Mesothelial cell of epicardium (in vitro differentiated cells): ENCODE data around the gene ATXN7L1. TPM values are rescaled to one million over a fixed set of nuclear protein-coding genes. Genes with fewer than 3 reads are reported as not detected.

ENCODE experiments used
- DNase-seq, 2 experiments: peaks; one replicate each; pipeline ENCODE4 v3.0.0; 2021; ENCODE audit warnings: low spot score in 2 of 2; ENCODE audit not compliant: unreplicated experiment in 2 of 2
- H3K27ac Mint-ChIP-seq: 2 replicates; pipeline ENCODE4 v1.8.0; 2021; ENCODE audit warnings: mixed read lengths
- H3K27me3 Mint-ChIP-seq: 2 replicates; pipeline ENCODE4 v1.8.0; 2021; ENCODE audit warnings: low read depth, mixed read lengths
- H3K36me3 Mint-ChIP-seq: 2 replicates; pipeline ENCODE4 v1.8.0; 2021; ENCODE audit warnings: mixed read lengths
- H3K4me1 Mint-ChIP-seq: 2 replicates; pipeline ENCODE4 v1.8.0; 2021; ENCODE audit warnings: mixed read lengths
- H3K4me3 Mint-ChIP-seq: 2 replicates; pipeline ENCODE4 v1.8.0; 2021; ENCODE audit warnings: mild to moderate bottlenecking, moderate library complexity, mixed read lengths
- H3K9me3 Mint-ChIP-seq: 2 replicates; pipeline ENCODE4 v1.8.0; 2021; ENCODE audit warnings: mixed read lengths
- CTCF ChIP-seq: fragments of 200-600 bp; sonication (generic); IDR thresholded peaks from one replicate; pipeline ENCODE4 v1.5.0; 2021; ENCODE audit warnings: antibody characterized with exemption; ENCODE audit not compliant: unreplicated experiment
- total RNA-seq: library from RNA; stranded (reverse); gene quantifications from 3 replicates; pipeline ENCODE4 v1.2.1, GENCODE V29; 2021

ATXN7L1 gene
- total RNA-seq, 1 donor from 2014 or later: 18.0 TPM

- H3K9me3 Mint-ChIP-seq: peaks cover 9% of the 10 kb centered on the region
- no peak overlapping the region for H3K4me3 Mint-ChIP-seq
- no peaks in the 10 kb centered on the region for H3K36me3 Mint-ChIP-seq
- no peak for TF ChIP-seq CTCF
- no peak overlapping the region for H3K27ac Mint-ChIP-seq
- no peak for DNase-seq
- H3K4me1 Mint-ChIP-seq: no peaks in the 10 kb centered on the region
- no peaks in the 10 kb centered on the region for H3K27me3 Mint-ChIP-seq
These were observed 26.0 kb upstream of the ATXN7L1 start for GRCh38 chr7:105902325-105902911.

- H3K4me1 Mint-ChIP-seq: no peaks in the 10 kb centered on the region
- no peaks in the 10 kb centered on the region for H3K9me3 Mint-ChIP-seq
- H3K4me3 Mint-ChIP-seq: no peak overlapping the region
These were observed 21.6 kb upstream of the ATXN7L1 start for GRCh38 chr7:105897999-105898398.

GRCh38 chr7:105896407-105896911 lies 20.1 kb upstream of the ATXN7L1 start:
- H3K36me3 Mint-ChIP-seq: no peaks in the 10 kb centered on the region
- H3K9me3 Mint-ChIP-seq: no peaks in the 10 kb centered on the region
- no peak for TF ChIP-seq CTCF
- H3K27ac Mint-ChIP-seq: no peak overlapping the region
- H3K4me3 Mint-ChIP-seq: no peak overlapping the region
- H3K27me3 Mint-ChIP-seq: peaks cover 6% of the 10 kb centered on the region
- no peak for DNase-seq
- H3K4me1 Mint-ChIP-seq: no peaks in the 10 kb centered on the region

More at GRCh38 chr7:105897999-105898398, 21.6 kb upstream of the ATXN7L1 start:
- no peak for TF ChIP-seq CTCF
- peaks cover 6% of the 10 kb centered on the region for H3K27me3 Mint-ChIP-seq
- DNase-seq: no peak
- no peak overlapping the region for H3K27ac Mint-ChIP-seq
- no peaks in the 10 kb centered on the region for H3K36me3 Mint-ChIP-seq

- Mint-ChIP-seq H3K9me3 (no peaks in the 10 kb centered on the region), H3K27ac (no peak overlapping the region), H3K36me3 (no peaks in the 10 kb centered on the region), H3K4me1 (no peaks in the 10 kb centered on the region), H3K27me3 (peaks cover 6% of the 10 kb centered on the region), H3K4me3 (no peak overlapping the region)
- TF ChIP-seq CTCF: no peak
- DNase-seq: no peak
These were observed 17.7 kb upstream of the ATXN7L1 start for GRCh38 chr7:105894131-105894530.

GRCh38 chr7:105892387-105892786 lies 16.0 kb upstream of the ATXN7L1 start:
- no peak for DNase-seq
- Mint-ChIP-seq H3K9me3 (no peaks in the 10 kb centered on the region), H3K36me3 (no peaks in the 10 kb centered on the region), H3K27me3 (peaks cover 6% of the 10 kb centered on the region), H3K27ac (no peak overlapping the region), H3K4me3 (no peak overlapping the region), H3K4me1 (peaks cover 4% of the 10 kb centered on the region)
- no peak for TF ChIP-seq CTCF
